ENCODE data around the gene SGCE.

DNA sequence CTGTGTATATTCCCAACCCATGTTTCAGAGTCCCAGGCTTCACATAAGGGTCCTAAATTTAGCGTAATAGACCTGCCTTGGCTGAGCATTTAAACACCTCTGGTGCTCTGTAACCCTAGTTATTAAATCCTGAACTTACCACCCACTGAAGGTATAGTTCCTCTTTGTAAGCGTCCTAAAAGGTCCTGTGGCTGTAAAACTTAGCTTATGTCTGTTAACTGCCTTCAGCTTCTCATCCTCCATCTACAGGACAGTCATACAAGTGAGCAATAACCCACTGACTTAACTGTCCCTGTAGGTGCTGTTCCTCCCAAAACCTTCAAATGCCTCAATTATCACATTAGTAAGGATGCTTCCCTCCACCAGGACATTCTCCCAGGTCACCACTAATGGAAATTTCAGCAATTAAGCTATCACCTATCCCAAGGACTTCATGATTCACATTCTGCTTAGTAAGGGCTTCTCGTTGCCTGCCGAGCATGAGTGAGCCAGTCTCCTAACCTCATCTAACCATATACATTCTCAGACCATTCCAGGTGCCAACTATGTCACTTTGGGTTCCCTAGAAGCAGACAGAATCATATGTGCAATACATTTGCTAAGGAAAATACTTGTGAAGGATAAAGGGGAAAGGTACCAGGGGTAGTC lies 90.6 kb downstream of the SGCE start:
- TF ChIP-seq, protein P1, sequence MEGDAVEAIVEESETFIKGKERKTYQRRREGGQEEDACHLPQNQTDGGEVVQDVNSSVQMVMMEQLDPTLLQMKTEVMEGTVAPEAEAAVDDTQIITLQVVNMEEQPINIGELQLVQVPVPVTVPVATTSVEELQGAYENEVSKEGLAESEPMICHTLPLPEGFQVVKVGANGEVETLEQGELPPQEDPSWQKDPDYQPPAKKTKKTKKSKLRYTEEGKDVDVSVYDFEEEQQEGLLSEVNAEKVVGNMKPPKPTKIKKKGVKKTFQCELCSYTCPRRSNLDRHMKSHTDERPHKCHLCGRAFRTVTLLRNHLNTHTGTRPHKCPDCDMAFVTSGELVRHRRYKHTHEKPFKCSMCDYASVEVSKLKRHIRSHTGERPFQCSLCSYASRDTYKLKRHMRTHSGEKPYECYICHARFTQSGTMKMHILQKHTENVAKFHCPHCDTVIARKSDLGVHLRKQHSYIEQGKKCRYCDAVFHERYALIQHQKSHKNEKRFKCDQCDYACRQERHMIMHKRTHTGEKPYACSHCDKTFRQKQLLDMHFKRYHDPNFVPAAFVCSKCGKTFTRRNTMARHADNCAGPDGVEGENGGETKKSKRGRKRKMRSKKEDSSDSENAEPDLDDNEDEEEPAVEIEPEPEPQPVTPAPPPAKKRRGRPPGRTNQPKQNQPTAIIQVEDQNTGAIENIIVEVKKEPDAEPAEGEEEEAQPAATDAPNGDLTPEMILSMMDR (IDR thresholded peaks at IDR 0.05): no peak
- no peak for TF ChIP-seq POLR2AphosphoS5 (IDR thresholded peaks at IDR 0.05)
